Sigmoid colon (tissue), 7 donors: ENCODE results near the gene MYPN. TPM values are rescaled to one million over a fixed set of nuclear protein-coding genes. Genes with fewer than 3 reads are reported as not detected.

Experiments
- DNase-seq: peaks from one replicate; pipeline ENCODE4 v3.0.0-alpha.2; 2019
- H3K27ac ChIP-seq, 4 donors: fragments of 200-600 bp; sonication (generic); one replicate each; pipeline ENCODE4 v1.5.1; 2016 to 2019; ENCODE audit warnings: mild to moderate bottlenecking in 1 of 4
- H3K27me3 ChIP-seq, 3 donors: fragments of 200-600 bp; sonication (generic); one replicate each; pipeline ENCODE4 v1.5.1; 2019; ENCODE audit warnings: mild to moderate bottlenecking in 1 of 3
- H3K36me3 ChIP-seq, 4 donors: fragments of 200-600 bp; sonication (generic); one replicate each; pipeline ENCODE4 v1.5.1; 2016 to 2019
- H3K4me1 ChIP-seq, 4 donors: fragments of 200-600 bp; sonication (generic); one replicate each; pipeline ENCODE4 v1.5.1; 2017 to 2019
- H3K4me3 ChIP-seq, 4 donors: fragments of 200-600 bp; sonication (generic); one replicate each; pipeline ENCODE4 v1.5.1; 2017 to 2019; ENCODE audit warnings: mild to moderate bottlenecking in 2 of 4, moderate library complexity in 1 of 4
- H3K9me3 ChIP-seq, 4 donors: fragments of 200-600 bp in 3 of 4; sonication (generic) in 3 of 4; one replicate each; pipeline versions ENCODE4 v1.5.1 to v1.6.1; 2013 to 2019
- CTCF ChIP-seq, 4 experiments: fragments of 450-650 bp in 3 of 4; fragments of 200-600 bp in 1 of 4; IDR thresholded peaks; one replicate each; pipeline ENCODE4 v1.5.1; 2016 to 2019; ENCODE audit warnings: antibody characterized with exemption in 4 of 4, mild to moderate bottlenecking in 3 of 4, moderate library complexity in 2 of 4
- EP300 ChIP-seq, 4 donors: sonication (generic); formaldehyde crosslinking; IDR thresholded peaks; one replicate each; pipeline ENCODE4 v1.6.1; 2017; ENCODE audit warnings: antibody characterized with exemption in 4 of 4
- POLR2A ChIP-seq, 2 donors: fragments of 450-650 bp; IDR thresholded peaks; one replicate each; pipeline ENCODE4 v1.6.1; 2016; ENCODE audit warnings: antibody characterized with exemption in 2 of 2, mild to moderate bottlenecking in 2 of 2, moderate library complexity in 2 of 2
- POLR2AphosphoS5 ChIP-seq, 4 donors: sonication (generic); formaldehyde crosslinking; IDR thresholded peaks; one replicate each; pipeline ENCODE4 v1.6.1; 2017; ENCODE audit warnings: antibody characterized with exemption in 4 of 4
- WGBS, 2 donors: extraction: QIAGEN DNeasy Blood & Tissue Kit; methylation state at CpG; one replicate each; pipeline ENCODE4 v1.1.7; 2013; 5-methylcytosine and 5-hydroxymethylcytosine counted together
- intact Hi-C: fragments of 100-400 bp; cut with DNase I; formaldehyde crosslinking; loops from one replicate; pipeline ENCODE4 v1.15.1; 2023
- polyA plus RNA-seq, 3 donors: library from polyadenylated mRNA; stranded (reverse); fragments of 200-250 nt; gene quantifications; one replicate each; pipeline ENCODE4 v1.2.3, GENCODE V29; 2013
- total RNA-seq, 4 donors: library from RNA; depleted of rRNA; stranded (reverse); fragments of >200 nt; gene quantifications; one replicate each; pipeline ENCODE4 v1.1.0, GENCODE V29; 2016
- donor health status: healthy with polysubstance abuse.
- donor health status: Bipolar disorder and iron deficiency.
- donor health status: healthy.

The MYPN gene
- total and polyA plus RNA-seq, 7 donors = 0.23 to 1.6 (median 0.60) TPM; not detected in 4

GRCh38 chr10:68083953-68084352 is 25.3 kb upstream of the MYPN start:
- no peak for DNase-seq
- no peaks in the 10 kb centered on the region for H3K9me3 ChIP-seq
- no peaks in the 10 kb centered on the region for H3K4me1 ChIP-seq
- H3K27me3 ChIP-seq = no peaks in the 10 kb centered on the region
- H3K36me3 ChIP-seq = no peaks in the 10 kb centered on the region
- no peak for TF ChIP-seq CTCF (IDR thresholded peaks at IDR 0.05)
- no peak for TF ChIP-seq POLR2AphosphoS5 (IDR thresholded peaks at IDR 0.05)
- TF ChIP-seq EP300 (IDR thresholded peaks at IDR 0.05) = no peak
- no peak for TF ChIP-seq POLR2A (IDR thresholded peaks at IDR 0.05)
- intact Hi-C loops = loop anchor here (5.0 kb wide), 1 partner anchor 73 kb away; no protein-coding TSS in a partner anchor
- H3K27ac ChIP-seq = no peak overlapping the region
- 41 to 60% methylated on average over 1 of the region's 1 CpG for WGBS, 2 donors
- H3K4me3 ChIP-seq = no peak overlapping the region

GRCh38 chr10:68084469-68084868 is 24.8 kb upstream of the MYPN start:
- Histone ChIP-seq H3K9me3 (no peaks in the 10 kb centered on the region), H3K27ac (no peak overlapping the region), H3K36me3 (no peaks in the 10 kb centered on the region), H3K27me3 (no peaks in the 10 kb centered on the region), H3K4me3 (no peak overlapping the region), H3K4me1 (no peaks in the 10 kb centered on the region)
- no peak for DNase-seq
- TF ChIP-seq CTCF (IDR thresholded peaks at IDR 0.05) = no peak
- TF ChIP-seq POLR2A (IDR thresholded peaks at IDR 0.05) = no peak
- no peak for TF ChIP-seq EP300 (IDR thresholded peaks at IDR 0.05)
- TF ChIP-seq POLR2AphosphoS5 (IDR thresholded peaks at IDR 0.05) = no peak
- intact Hi-C loops = loop anchor here (5.0 kb wide), 1 partner anchor 73 kb away; no protein-coding TSS in a partner anchor
- WGBS, 2 donors = 89 to 98% methylated on average over 4 of the region's 4 CpGs

GRCh38 chr10:68086011-68086410 is 23.3 kb upstream of the MYPN start:
- DNase-seq = no peak
- Histone ChIP-seq H3K27ac (no peak overlapping the region), H3K9me3 (no peaks in the 10 kb centered on the region), H3K4me3 (no peak overlapping the region), H3K27me3 (no peaks in the 10 kb centered on the region), H3K36me3 (no peaks in the 10 kb centered on the region), H3K4me1 (no peaks in the 10 kb centered on the region)
- intact Hi-C loops = no loop called here
- WGBS, 2 donors = 55 to 72% methylated on average over 2 of the region's 2 CpGs
- TF ChIP-seq EP300 (IDR thresholded peaks at IDR 0.05) (no peak), POLR2AphosphoS5 (IDR thresholded peaks at IDR 0.05) (no peak), POLR2A (IDR thresholded peaks at IDR 0.05) (no peak), CTCF (IDR thresholded peaks at IDR 0.05) (no peak)

- Histone ChIP-seq H3K27ac (no peak overlapping the region), H3K9me3 (no peaks in the 10 kb centered on the region), H3K4me1 (no peaks in the 10 kb centered on the region), H3K4me3 (no peak overlapping the region), H3K27me3 (no peaks in the 10 kb centered on the region), H3K36me3 (no peaks in the 10 kb centered on the region)
- no peak for DNase-seq
- 83 to 90% methylated on average over 7 of the region's 7 CpGs for WGBS, 2 donors
- TF ChIP-seq POLR2A (IDR thresholded peaks at IDR 0.05) (no peak), EP300 (IDR thresholded peaks at IDR 0.05) (no peak), POLR2AphosphoS5 (IDR thresholded peaks at IDR 0.05) (no peak)
- intact Hi-C loops = no loop called here
Observed at GRCh38 chr10:68086910-68087684, 22.2 kb upstream of the MYPN start.

- DNase-seq = no peak
- Histone ChIP-seq H3K27ac (no peak overlapping the region), H3K4me3 (no peak overlapping the region), H3K9me3 (no peaks in the 10 kb centered on the region), H3K27me3 (no peaks in the 10 kb centered on the region), H3K36me3 (no peaks in the 10 kb centered on the region), H3K4me1 (no peaks in the 10 kb centered on the region)
- TF ChIP-seq EP300 (IDR thresholded peaks at IDR 0.05) = no peak
- TF ChIP-seq POLR2AphosphoS5 (IDR thresholded peaks at IDR 0.05) = no peak
- 45 to 66% methylated on average over 2 of the region's 2 CpGs for WGBS, 2 donors
- intact Hi-C loops = no loop called here
Observed at GRCh38 chr10:68087685-68088401, 21.4 kb upstream of the MYPN start.
